GM18502 (cell line): ENCODE measurements around the gene CFAP119.

Experiments used
- ATAC-seq: cut with Tn5 transposase; IDR thresholded peaks from one replicate; pipeline ENCODE4 v1.9.1; 2021; ENCODE audit warnings: mild to moderate bottlenecking; ENCODE audit not compliant: unreplicated experiment, poor library complexity

CFAP119 gene

DNA sequence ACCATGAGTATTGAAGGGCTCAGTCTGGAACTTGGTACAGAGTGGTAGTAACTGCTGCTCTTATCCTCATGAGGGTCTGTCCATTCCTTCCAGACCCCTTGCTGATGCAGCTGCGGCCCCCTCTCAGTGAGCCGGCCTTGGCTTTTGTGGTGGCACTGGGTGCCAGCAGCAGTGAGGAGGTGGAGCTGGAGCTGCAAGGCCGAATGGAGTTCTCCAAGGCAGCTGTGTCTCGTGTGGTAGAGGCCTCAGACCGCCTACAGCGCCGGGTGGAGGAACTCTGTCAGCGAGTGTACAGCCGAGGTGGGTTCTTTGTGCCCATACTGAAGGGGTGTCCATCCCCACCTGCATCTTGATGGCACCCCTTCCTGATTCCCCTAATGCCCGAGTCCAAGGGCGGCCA lies 2.2 kb upstream of the CFAP119 start:
- no peak for ATAC-seq

DNA sequence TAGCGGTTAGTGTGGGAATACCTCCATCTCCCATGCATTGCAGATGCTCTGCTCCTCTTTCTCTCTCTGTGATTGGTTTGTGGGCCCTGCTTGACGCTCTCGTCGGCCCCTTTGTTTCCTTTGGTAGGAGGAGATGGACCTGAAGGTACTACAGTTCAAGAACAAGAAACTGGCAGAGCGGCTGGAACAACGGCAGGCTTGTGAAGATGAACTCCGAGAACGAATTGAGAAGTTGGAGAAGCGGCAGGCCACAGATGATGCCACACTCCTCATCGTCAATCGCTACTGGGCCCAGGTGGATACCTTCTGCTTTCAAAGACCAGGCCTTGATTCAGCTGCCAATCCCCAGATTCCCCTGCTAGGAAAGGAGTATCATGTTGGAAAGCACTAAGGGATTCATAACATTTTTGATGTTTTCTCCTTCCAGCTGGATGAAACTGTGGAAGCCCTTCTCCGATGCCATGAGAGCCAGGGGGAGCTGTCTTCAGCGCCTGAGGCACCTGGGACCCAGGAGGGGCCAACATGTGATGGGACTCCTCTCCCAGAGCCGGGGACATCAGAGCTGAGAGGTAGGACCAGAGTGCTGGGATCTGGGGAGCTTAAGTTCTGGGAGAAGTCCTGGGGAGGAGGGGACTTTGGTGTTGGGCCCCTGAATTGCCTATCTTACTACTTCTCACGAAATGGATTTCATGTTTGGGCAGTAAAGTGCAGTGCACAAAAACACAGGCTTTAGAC lies 1.3 kb upstream of the CFAP119 start:
- no peak for ATAC-seq

DNA sequence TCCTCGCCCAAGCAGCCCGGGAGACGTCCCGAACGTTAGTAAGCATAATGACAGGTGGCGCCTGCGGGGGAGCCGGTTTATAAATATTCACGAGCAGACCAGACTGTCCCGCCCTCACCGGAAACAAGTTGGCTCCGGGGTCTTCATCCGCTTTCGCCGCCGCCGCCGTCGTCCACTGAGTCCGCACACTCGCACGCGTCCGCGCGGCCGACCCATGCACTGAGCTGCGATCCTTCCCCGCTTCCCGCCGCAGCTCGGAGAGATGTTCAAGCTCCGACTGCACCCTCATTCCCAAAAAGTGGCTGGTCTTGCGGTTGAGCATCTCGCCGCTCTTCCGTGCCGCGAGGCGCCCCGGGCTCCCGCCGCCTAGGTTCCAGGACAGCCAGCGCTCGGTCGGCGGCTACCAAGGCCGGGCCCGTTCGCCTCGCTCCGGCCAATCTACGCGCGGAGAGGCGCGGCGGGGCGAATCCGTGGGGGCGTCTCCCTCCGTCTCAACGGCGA lies 385 bp downstream of the CFAP119 start:
- ATAC-seq, result peak; percentile 30

DNA sequence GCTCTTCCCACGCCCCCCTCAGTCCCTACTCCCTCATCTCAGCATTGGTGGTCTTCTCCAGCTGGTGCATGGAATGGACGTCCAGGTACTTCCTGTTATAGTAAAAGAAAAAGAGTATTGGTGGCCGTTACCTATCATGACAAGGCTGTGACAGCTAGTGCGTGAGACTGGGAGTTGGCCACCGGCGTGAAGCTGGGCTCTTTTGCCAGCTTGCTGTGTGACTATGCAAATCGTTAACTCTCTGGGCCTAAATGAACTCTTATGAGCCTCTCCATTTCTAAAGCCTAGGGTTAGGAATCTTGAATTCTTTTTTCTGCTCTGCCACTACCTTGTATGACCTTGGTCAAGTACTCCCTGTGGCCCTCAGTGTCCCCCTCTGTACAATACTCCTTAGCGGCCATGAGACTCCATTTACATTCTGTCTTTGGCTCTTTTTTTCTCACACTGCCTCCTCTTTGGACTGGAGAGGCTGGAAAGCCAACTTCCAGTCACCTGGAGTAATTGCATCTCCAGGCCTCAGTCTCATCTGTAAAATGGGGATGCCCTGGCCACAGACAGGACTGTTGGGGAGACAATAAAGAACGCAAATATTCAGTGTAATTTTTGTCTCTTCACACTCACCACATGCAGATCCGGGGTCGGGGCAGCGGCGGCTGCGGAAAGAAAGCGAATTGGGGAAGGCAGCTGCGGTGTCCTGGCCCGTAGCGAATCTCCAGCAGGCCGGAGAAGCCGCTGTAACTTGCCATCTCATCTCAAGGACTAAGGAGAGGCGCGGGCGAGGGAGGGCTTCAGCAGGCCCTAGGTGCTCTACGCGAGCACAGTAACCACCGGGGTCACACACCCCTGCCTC lies 1.1 kb downstream of the CFAP119 start:
- ATAC-seq, result no peak

DNA sequence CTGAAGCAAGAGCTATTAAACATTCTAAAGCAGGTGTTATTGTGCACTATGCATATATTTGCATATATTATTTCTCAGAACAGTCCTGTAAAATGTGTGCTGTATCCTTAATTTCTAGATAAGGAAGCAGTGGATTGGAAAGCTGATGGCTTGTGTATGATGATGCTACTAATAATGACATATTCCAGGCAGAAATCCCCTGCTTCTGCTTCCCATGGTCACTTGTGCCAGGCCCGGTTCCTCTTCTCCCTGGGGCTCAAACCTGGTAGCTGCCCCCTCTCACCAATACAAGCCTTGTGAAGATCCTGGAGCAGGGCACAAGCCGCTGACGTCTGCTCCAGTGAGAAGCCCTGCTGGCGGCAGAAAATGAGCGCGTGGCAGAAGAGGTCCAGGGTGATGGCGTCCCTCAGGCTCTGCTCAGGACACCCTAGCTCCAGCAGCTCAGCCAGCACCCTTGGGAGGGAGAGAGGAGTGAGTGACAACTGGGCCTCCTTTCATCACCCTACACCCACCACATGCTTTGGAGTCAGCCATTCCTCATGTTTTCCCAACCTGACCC lies 1.8 kb downstream of the CFAP119 start:
- no peak for ATAC-seq

DNA sequence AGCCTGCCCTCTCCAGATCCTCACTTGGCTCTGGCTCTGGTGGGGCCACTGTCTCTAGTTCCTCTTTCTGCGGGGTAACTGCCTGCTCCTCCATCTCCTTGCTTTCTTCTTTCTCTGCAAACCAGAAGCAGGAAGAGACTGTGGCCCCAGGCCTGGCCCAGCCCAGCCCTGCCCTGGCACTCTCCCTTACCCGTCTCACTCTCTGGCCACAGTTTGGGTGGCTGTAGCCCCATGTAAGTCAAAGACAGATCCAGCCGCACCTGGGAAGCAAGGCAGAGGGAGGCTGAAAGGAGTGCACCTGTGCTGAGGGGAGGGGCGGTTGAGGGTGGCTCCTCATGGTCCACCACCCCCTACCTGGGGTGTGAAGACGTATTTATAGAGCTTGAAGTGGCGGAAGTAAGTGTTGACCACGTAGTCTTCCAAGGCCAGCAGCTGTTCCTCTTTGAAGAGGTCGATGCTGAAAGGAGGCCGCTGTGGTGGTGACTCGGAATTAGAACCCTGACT lies 2.8 kb downstream of the CFAP119 start:
- ATAC-seq, result no peak

DNA sequence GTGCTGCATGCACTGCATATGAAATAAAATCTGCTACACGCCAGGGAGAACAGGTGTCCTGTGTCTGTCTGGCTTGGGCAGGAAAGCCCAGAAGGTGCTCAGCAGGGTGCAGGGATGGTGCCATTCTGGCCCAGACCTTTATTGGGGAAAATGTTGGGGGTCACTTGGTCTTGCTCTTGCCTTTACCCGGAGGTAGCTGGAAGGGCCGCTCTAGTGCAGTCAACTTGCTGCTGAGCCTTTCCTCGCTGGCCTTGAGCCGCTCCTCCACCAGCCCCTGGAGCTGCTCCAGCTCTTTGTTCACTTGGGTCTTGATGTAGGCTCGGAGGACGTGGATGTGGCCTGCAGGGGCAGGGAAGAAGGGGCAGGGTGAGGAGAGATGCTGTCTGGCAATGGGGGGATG lies 4.5 kb downstream of the CFAP119 start:
- ATAC-seq, result no peak

DNA sequence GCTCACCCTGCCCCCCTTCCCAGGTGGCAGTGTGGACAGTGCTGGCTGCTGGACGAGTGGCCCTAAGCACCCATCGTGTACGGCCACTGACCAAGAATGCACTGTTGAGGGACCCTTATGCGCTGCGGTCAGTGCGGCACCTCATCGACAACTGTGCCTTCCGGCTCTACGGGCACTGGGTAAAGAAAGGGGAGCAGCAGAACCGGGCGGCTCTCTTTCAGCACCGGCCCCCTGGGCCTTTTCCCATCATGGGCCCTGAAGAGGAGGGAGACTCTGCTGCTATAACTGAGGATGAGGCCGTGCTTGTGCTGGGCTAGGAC lies 5.1 kb downstream of the CFAP119 start:
- ATAC-seq, result no peak

DNA sequence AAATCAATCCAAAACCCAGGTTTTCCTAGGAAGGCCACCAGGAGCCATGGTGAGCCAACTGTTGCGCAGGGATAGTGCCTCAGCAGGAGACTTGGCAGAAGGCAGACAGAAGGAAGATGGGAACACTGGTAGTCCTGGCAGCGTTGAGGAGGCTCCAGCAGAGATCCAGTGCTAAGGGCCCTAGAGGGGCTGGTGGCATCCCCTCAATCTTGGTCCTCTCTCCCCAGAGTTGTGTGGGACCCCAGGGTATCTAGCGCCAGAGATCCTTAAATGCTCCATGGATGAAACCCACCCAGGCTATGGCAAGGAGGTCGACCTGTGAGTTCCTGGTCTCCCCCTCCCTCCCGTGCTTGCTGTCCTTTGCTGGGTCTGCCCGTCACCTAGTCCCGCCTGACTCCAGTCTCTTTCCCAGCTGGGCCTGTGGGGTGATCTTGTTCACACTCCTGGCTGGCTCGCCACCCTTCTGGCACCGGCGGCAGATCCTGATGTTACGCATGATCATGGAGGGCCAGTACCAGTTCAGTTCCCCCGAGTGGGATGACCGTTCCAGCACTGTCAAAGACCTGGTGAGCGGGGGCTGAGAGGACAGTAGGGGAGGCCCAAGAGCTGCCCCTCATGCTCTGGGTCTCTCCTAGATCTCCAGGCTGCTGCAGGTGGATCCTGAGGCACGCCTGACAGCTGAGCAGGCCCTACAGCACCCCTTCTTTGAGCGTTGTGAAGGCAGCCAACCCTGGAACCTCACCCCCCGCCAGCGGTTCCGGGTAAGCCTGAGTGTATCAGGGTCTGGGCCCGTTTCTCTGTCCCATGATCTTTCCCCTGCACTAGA lies 5.7 kb downstream of the CFAP119 start:
- ATAC-seq, result no peak

DNA sequence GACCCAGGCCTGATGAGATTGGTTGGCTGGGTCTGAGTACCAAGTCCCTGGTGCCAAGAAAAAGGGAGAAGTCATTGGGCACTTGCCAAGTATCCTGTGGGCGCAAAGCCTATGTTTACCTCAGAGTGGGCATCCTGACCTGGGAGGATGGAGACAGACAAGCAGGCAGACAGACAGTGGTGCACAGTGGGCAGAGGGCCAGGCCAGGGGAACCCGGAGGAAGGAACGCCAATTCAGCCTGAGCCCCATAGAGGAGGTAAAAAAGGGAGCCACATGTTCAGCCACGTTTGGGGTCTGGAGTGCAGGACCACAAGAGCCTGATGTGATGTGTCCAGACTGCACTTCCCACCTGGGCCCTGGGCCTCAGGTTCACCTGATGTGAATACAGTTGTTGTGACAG lies 8.3 kb downstream of the CFAP119 start:
- no peak for ATAC-seq

DNA sequence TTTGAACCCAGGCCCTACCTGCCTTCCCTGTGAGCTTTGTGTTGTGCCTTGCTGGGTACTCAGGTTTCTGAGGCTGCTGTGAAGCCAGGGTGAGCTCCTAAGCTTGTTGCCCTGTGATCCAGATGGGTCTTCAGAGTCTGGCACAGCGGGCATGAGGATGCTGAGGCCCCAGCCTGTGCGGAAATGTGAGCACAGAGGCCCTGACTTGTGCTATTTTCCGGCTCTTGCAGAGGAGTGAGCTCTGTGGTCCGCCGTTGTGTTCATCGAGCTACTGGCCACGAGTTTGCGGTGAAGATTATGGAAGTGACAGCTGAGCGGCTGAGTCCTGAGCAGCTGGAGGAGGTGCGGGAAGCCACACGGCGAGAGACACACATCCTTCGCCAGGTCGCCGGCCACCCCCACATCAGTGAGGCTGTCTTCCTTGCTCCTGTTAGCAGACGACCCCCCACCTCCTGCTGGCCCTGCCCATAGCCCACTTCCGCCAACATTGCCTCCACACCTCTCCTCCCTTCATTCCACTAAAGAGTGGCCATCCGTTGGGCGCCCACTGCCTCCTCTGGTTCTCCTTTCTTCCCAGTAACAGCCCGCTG lies 10.9 kb downstream of the CFAP119 start:
- ATAC-seq, result no peak

DNA sequence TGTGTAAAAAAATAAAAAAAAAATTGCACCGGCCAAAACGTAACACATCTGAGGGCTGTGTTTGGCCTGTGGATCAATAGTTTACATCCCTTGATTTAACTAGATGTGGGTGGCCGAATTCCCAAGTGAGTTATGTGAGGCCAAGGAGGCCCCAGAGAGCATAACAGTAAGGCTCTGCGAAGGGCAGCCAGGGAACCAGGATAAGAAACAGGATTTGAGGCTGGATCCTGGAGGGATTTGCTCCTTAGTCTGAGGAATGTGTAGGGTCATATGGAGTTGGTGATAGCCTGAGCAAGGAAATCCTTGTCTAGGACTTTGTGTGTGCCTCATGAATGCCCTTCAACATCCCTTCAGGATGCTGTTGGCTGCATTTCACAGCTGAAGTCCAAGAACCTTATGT lies 11.7 kb downstream of the CFAP119 start:
- no peak for ATAC-seq

DNA sequence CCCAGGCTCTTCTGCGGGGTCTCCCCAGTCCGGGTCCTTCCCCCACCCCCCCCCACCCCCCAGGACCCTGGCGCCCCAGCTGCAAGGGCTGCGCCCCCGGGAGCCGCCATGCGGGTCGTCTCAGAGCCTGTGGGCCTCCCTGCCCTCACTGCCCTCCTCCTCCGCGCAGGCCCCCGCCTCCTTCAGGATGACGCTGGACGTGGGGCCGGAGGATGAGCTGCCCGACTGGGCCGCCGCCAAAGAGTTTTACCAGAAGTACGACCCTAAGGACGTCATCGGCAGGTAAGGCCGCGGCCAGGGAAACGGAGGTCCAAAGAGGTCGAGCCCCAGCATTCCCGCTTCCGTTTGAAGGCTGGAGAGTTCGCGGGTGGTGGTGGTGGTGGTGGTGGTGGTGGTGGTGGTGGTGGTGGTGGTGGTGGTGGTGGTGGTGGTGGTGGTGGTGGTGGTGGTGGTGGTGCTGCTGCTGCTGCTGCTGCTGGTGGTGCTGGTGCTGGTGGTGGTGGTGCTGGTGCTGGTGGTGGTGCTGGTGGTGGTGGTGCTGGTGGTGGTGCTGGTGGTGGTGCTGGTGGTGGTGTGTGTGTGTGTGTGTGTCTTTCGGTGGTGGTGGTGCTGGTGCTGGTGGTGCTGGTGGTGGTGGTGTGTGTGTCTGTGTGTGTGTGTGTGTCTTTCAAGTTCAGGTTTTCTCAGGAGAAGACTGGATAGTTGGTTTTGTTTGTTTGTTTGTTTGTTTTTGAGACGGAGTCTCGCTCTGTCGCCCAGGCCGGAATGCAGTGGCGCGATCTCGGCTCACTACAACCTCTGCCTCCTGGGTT lies 13.0 kb downstream of the CFAP119 start:
- no peak for ATAC-seq

DNA sequence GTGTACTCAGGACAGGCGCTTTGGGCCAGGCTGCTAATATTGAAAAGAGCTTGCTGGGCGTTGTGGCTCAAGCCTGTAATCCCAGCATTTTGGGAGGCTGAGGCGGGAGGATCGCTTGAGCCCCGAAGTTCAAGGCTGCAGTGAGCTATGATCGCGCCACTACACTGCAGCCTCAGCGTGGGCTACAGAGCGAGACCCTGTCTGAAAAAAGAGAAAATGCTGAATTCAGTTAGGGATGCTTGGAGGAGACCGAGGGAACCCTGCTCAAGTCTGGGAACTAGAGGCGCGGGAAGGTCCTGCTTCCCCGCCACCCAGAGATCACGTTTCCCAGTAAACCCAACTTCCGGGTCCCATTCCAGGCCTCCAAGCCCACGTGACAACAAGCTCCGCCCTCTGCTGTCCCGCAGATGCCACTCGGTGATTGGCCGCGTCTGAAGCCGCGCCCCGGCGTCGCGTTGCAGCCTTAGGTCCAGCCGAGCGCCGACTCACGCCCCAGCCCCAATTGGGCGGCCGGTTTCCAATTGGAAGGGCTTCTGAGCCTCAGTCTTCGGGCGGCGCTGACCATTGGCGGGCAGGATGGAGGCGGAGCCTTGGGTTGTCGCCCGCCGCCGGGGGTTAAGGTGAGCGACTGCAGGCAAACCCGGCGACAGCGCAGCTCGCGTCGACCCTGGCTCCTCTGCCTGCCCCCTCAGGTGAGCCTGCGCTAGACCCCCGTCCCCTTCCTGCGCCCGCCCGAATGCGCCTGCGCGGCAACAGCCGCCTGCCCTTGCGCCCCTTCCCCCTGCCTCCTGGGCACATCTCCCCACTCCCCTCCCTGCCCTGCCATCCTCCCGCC lies 13.8 kb downstream of the CFAP119 start, which contains the start of gene PHKG2:
Gene PHKG2, plus strand, starts transcription at position 627 of the 835 bp plus-strand sequence. CDS start 396 bp downstream, outside the sequence.
- peak; percentile 98 for ATAC-seq

DNA sequence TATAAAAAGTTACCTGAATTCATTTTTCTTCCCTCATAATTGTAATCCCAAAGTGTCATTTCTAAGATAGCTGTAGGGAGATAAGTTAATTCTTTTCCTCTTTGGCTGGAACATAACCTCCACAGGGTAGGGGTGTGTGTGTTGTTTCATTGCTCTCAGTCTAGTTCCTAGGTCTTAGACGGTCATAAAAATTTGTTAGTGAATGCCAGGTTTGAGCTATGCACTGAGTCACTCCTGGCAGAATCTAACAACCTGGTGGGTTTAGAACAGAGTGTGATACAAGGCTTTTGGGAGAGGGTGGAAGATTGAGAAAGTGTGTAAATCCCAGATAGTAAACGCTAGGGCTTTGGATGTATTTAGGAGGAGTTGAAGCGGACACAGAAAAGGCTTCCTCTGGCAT lies 14.5 kb downstream of the CFAP119 start:
- no peak for ATAC-seq

DNA sequence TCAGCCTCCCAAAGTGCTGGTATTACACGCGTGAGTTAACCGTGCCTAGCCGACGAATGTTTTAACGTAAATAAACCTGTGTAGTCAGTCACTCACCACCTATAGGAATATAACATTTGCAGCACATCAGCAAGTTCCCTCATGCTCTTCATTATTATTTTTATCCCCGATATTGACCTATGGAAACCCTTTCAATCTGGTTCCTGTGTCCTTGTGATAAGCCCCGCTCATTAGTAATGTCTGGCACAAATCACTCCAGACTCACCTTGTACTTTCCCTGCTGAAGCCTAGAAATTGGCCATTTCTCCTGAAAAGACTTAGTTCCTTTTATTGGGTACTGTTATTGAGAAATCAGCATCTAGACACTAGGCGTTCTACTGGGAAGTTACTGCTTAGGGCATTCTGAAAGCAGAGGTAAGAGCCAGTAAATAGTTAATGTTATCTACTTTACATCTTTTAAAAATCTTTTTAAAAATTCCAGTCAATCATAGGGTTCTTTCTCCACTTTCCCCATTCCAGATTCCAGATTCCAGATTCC lies 15.2 kb downstream of the CFAP119 start:
- ATAC-seq, result no peak

DNA sequence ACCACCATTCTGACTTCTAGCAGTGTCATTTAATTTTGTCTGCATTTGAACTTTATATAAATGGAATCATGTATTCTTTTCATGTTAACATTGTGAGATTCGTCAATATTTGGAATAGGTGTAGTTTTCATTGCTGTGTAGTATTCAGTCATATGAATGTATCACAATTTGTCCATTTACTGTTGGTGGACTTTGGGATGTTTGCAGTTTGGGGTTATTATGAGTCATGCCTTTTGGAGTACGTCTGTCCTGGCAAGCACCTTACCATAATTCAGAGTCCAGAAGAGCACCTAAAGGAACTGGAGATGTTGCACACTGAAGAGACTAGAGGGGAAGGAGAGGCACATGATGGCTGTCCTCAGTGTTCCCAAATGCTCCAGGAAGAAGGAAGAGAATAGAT lies 16.8 kb downstream of the CFAP119 start:
- ATAC-seq, result no peak

DNA sequence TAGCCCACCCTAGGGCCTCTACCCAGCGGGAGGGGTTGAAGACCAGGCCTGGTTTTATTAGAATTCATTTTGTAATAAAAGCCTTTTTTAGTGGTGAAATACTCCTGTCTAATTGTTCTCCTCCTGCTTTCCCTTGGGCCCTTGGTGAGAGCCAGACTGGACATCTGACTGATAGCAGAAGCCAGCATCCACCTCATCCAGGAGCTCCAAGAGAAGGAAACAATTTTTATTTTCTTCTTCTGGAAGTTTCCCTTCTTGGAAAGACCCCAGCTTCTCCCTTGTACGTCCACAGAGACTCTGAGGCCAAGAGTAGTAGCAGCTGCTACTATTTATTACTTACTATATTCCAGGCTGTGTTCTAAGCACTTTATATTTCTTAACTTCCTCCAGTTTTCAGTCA lies 17.7 kb downstream of the CFAP119 start:
- ATAC-seq, result no peak
